Hepatocyte (in vitro differentiated cells): ENCODE data around the gene XRCC5. TPM values are rescaled to one million over a fixed set of nuclear protein-coding genes. Genes with fewer than 3 reads are reported as not detected.
A peak's percentile ranks its signal among the peaks of the same experiment; 100 is the strongest.

Source experiments
- DNase-seq: peaks from one replicate; pipeline ENCODE4 v3.0.0-alpha.2; 2016; ENCODE audit warnings: low spot score
- H2AFZ ChIP-seq: fragments of 200-600 bp; sonication (generic); 2 replicates; pipeline ENCODE4 v1.6.0; 2016; ENCODE audit warnings: antibody characterized with exemption, mild to moderate bottlenecking
- H3K27ac ChIP-seq: fragments of 200-600 bp; sonication (generic); 2 replicates; pipeline ENCODE4 v1.5.1; 2016; ENCODE audit warnings: mild to moderate bottlenecking
- H3K27me3 ChIP-seq: fragments of 200-600 bp; sonication (generic); 2 replicates; pipeline ENCODE4 v1.6.1; 2016
- H3K36me3 ChIP-seq: fragments of 200-600 bp; sonication (generic); replicated peaks from 2 replicates; pipeline ENCODE4 v1.5.1; 2016; ENCODE audit warnings: low read depth; ENCODE audit not compliant: insufficient read depth
- H3K4me1 ChIP-seq: fragments of 200-600 bp; sonication (generic); 2 replicates; pipeline ENCODE4 v1.5.1; 2016; ENCODE audit warnings: mild to moderate bottlenecking, moderate library complexity; ENCODE audit not compliant: insufficient read depth
- H3K4me2 ChIP-seq: fragments of 200-600 bp; sonication (generic); 2 replicates; pipeline ENCODE4 v1.6.0; 2016
- H3K4me3 ChIP-seq: fragments of 200-600 bp; sonication (generic); 2 replicates; pipeline ENCODE4 v1.5.1; 2016; ENCODE audit warnings: mild to moderate bottlenecking
- H3K79me2 ChIP-seq: fragments of 200-600 bp; sonication (generic); 2 replicates; pipeline ENCODE4 v1.6.0; 2017; ENCODE audit warnings: mild to moderate bottlenecking
- H3K9me2 ChIP-seq: fragments of 200-600 bp; sonication (generic); replicated peaks from 2 replicates; pipeline ENCODE4 v1.6.0; 2017; ENCODE audit warnings: mild to moderate bottlenecking; ENCODE audit not compliant: insufficient read depth
- H3K9me3 ChIP-seq: fragments of 200-600 bp; sonication (generic); 2 replicates; pipeline ENCODE4 v1.5.1; 2016; ENCODE audit warnings: low read depth, mild to moderate bottlenecking
- H4K20me1 ChIP-seq: fragments of 200-600 bp; sonication (generic); 2 replicates; pipeline ENCODE4 v1.6.0; 2016; ENCODE audit warnings: mild to moderate bottlenecking; ENCODE audit not compliant: insufficient read depth, poor library complexity, severe bottlenecking
- EZH2 ChIP-seq: fragments of 200-600 bp; sonication (generic); IDR thresholded peaks from 2 replicates; pipeline ENCODE4 v1.6.1; 2016; ENCODE audit warnings: antibody characterized with exemption, mild to moderate bottlenecking, borderline replicate concordance
- EZH2phosphoT487 ChIP-seq: fragments of 200-600 bp; sonication (generic); IDR thresholded peaks from one replicate; pipeline ENCODE4 v1.6.1; 2018; ENCODE audit warnings: antibody characterized with exemption, mild to moderate bottlenecking, low read depth, moderate library complexity; ENCODE audit not compliant: unreplicated experiment, severe bottlenecking
- WGBS: methylation state at CpG from one replicate; pipeline ENCODE4 v1.1.6; 2016; ENCODE audit warnings: low lambda C conversion rate; ENCODE audit errors: missing lambda C conversion rate; 5-methylcytosine and 5-hydroxymethylcytosine counted together
- polyA plus RNA-seq: library from polyadenylated mRNA; unstranded; fragments of >200 nt; fragmentation: Nextera tagmentation; extraction: Ambion mirVana; gene quantifications from 2 replicates; pipeline ENCODE4 v1.2.1, GENCODE V29; 2016
- total RNA-seq: library from RNA; depleted of rRNA; stranded (reverse); fragments of >200 nt; gene quantifications from 2 replicates; pipeline ENCODE4 v1.2.3, GENCODE V29; 2014
- TF ChIP-seq, protein P1 (sequence below): fragments of 200-600 bp; sonication (generic); IDR thresholded peaks from 2 replicates; pipeline ENCODE4 v1.5.1; 2016; ENCODE audit warnings: antibody characterized with exemption, mild to moderate bottlenecking; ENCODE audit not compliant: poor library complexity

Gene XRCC5
- total and polyA plus RNA-seq, 2 experiments from 2014 or later = 181 to 208 TPM

DNA sequence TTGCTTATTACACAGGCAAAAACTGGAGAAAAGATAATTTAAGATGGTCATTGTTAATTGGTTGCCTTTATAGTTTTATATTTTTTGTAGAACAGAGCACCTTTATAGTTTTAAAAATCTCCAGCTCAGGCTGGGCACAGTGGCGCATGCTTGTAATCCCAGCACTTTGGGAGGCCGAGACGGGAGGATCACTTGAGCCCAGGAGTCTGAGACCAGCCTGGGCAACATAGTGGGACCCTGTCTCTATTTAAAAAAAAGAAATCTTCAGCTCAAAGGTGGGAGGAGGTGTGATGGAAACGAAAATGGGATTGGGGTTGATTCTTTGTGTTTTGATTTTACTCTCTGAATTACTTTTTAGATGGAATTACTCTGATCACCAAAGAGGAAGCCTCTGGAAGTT lies 85.4 kb downstream of the XRCC5 start:
- no peak for DNase-seq
- H3K79me2 ChIP-seq = peaks cover 40% of the 10 kb centered on the region
- no peak overlapping the region for H2AFZ ChIP-seq
- no peak overlapping the region for H3K4me3 ChIP-seq
- H3K9me2 ChIP-seq = no peaks in the 10 kb centered on the region
- H3K36me3 ChIP-seq = peaks cover 4% of the 10 kb centered on the region
- no peak overlapping the region for H3K4me2 ChIP-seq
- peaks cover 1% of the 10 kb centered on the region for H4K20me1 ChIP-seq
- H3K27ac ChIP-seq = no peak overlapping the region
- no peaks in the 10 kb centered on the region for H3K4me1 ChIP-seq
- WGBS = 98% methylated on average over 4 of the region's 4 CpGs
- no peak for TF ChIP-seq EZH2
- TF ChIP-seq, protein P1, sequence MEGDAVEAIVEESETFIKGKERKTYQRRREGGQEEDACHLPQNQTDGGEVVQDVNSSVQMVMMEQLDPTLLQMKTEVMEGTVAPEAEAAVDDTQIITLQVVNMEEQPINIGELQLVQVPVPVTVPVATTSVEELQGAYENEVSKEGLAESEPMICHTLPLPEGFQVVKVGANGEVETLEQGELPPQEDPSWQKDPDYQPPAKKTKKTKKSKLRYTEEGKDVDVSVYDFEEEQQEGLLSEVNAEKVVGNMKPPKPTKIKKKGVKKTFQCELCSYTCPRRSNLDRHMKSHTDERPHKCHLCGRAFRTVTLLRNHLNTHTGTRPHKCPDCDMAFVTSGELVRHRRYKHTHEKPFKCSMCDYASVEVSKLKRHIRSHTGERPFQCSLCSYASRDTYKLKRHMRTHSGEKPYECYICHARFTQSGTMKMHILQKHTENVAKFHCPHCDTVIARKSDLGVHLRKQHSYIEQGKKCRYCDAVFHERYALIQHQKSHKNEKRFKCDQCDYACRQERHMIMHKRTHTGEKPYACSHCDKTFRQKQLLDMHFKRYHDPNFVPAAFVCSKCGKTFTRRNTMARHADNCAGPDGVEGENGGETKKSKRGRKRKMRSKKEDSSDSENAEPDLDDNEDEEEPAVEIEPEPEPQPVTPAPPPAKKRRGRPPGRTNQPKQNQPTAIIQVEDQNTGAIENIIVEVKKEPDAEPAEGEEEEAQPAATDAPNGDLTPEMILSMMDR = no peak
- no peak for TF ChIP-seq EZH2phosphoT487
- H3K27me3 ChIP-seq = no peaks in the 10 kb centered on the region
- no peaks in the 10 kb centered on the region for H3K9me3 ChIP-seq

- Histone ChIP-seq H3K4me3 (no peak overlapping the region), H3K27ac (no peak overlapping the region), H4K20me1 (no peaks in the 10 kb centered on the region), H3K79me2 (peaks cover 30% of the 10 kb centered on the region), H3K4me1 (no peaks in the 10 kb centered on the region), H3K27me3 (no peaks in the 10 kb centered on the region), H2AFZ (no peak overlapping the region), H3K9me2 (no peaks in the 10 kb centered on the region), H3K36me3 (peaks cover 4% of the 10 kb centered on the region), H3K9me3 (no peaks in the 10 kb centered on the region), H3K4me2 (no peak overlapping the region)
- WGBS = 96% methylated on average over 4 of the region's 4 CpGs
- no peak for DNase-seq
- TF ChIP-seq EZH2 = no peak
- TF ChIP-seq EZH2phosphoT487 = no peak
- TF ChIP-seq, protein P1 = no peak
Observed at GRCh38 chr2:216195565-216196029, 86.4 kb downstream of the XRCC5 start.

DNA sequence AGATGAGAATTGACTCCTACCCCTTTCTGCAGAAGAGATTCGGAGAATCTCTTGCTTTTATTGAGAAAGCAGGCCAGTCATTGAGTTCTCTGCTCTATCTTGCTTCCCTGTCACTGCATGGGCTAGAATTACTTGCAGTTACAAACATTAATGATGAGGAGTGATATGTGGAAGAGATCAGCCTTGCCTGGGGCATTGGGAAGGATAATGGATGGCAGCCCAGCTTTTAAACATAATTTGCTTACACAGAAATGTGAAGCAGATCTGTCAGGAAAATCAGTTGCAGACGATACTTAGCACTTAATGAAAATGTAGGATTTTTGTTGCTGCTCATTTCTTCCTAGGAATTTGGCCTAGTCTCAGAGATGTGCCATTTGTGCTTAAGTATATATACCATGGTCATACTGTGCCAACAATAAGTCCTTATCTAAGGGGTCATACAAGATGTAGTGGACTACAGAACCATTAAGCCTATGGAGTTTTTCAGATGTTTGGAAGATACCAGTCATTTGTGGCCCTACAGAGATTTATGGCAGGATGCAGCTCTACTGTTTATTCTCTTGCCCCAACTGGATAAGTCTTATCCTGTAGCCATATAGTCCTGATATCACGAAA lies 92.7 kb downstream of the XRCC5 start:
- Histone ChIP-seq H2AFZ (no peak overlapping the region), H4K20me1 (no peaks in the 10 kb centered on the region), H3K4me3 (no peak overlapping the region), H3K79me2 (no peaks in the 10 kb centered on the region), H3K4me1 (no peaks in the 10 kb centered on the region), H3K9me3 (no peaks in the 10 kb centered on the region), H3K27me3 (no peaks in the 10 kb centered on the region), H3K9me2 (no peaks in the 10 kb centered on the region), H3K36me3 (no peaks in the 10 kb centered on the region), H3K4me2 (no peak overlapping the region), H3K27ac (peak overlapping the region; percentile 17)
- no peak for DNase-seq
- TF ChIP-seq, protein P1 = no peak
- TF ChIP-seq EZH2 = no peak
- no peak for TF ChIP-seq EZH2phosphoT487
- 59% methylated on average over 3 of the region's 3 CpGs for WGBS
